Measurements from ENCODE around the gene CTSE. TPM values are rescaled to one million over a fixed set of nuclear protein-coding genes. Genes with fewer than 3 reads are reported as not detected.
A peak's percentile ranks its signal among the peaks of the same experiment; 100 is the strongest.

Gene CTSE
- total RNA-seq, 1 donor from 2014 or later, result 42.0 TPM

DNA sequence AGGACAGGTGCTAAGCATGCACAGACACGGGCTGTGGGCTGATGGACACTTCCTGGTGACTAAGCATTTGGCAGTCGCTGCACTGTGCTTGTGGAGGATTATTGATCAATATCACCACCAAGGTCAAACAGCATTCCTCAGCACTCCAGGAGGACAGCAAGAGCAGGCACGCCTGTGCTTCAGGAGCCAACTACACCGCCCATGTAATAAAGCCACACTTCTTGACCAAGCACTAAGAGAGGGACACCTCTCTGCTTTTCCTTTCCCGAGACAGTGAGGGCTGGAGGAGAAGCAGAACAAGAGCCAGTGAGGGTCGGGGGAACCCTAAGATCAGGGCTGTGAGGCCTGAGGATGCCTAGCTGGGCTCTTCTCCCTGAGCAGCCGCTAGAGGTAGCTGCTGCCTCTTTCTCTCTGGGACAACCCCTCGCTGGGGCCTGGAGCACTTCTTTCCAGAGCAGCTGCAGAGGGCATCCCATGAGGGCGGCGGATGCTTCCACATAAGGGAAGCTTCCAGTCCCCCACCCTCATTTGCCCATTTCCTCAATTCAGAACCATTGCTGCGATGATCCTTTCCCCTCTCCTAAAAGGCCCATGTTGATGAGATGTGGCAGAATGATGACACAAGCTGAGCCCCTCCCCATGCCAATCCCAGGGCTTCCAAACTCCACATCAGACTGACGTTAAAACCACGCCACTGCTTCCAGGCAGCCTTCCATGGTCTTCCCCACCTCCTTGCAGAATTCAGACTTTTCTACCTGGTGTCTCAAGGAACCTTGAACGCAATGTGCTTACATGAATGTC lies 39.6 kb downstream of the CTSE start:
- TF ChIP-seq, protein P1, sequence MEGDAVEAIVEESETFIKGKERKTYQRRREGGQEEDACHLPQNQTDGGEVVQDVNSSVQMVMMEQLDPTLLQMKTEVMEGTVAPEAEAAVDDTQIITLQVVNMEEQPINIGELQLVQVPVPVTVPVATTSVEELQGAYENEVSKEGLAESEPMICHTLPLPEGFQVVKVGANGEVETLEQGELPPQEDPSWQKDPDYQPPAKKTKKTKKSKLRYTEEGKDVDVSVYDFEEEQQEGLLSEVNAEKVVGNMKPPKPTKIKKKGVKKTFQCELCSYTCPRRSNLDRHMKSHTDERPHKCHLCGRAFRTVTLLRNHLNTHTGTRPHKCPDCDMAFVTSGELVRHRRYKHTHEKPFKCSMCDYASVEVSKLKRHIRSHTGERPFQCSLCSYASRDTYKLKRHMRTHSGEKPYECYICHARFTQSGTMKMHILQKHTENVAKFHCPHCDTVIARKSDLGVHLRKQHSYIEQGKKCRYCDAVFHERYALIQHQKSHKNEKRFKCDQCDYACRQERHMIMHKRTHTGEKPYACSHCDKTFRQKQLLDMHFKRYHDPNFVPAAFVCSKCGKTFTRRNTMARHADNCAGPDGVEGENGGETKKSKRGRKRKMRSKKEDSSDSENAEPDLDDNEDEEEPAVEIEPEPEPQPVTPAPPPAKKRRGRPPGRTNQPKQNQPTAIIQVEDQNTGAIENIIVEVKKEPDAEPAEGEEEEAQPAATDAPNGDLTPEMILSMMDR (conservative IDR thresholded peaks at IDR 0.05), result peak; percentile 82
- Mint-ChIP-seq H3K4me3 (no peak overlapping the region), H3K36me3 (no peaks in the 10 kb centered on the region), H3K4me1 (ENCODE audit: unreplicated experiment) (peaks cover 39% of the 10 kb centered on the region), H3K9me3 (peaks cover 7% of the 10 kb centered on the region), H3K27ac (peak overlapping the region; percentile 92), H3K27me3 (peaks cover 3% of the 10 kb centered on the region)
- no peak for DNase-seq (ENCODE audit: extremely low spot score, unreplicated experiment)

DNA sequence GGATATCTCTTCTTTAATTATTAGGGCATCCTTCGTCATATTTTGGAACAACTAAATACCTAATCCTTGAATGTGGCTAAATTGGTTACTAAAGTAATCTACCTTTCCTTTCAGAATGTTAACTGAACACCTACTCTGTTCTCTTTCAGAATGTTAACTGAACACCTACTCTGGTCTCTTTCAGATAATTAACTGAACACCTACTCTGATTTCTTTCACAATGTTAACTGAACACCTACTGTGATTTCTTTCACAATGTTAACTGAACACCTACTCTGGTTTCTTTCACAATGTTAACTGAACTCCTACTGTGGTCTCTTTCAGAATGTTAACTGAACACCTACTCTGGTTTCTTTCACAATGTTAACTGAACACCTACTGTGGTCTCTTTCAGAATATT lies 42.4 kb downstream of the CTSE start:
- peaks cover 42% of the 10 kb centered on the region for H3K4me1 Mint-ChIP-seq (ENCODE audit: unreplicated experiment)
- H3K36me3 Mint-ChIP-seq, result no peaks in the 10 kb centered on the region
- peaks cover 7% of the 10 kb centered on the region for H3K27me3 Mint-ChIP-seq
- DNase-seq (ENCODE audit: extremely low spot score, unreplicated experiment), result no peak
- TF ChIP-seq, protein P1 (conservative IDR thresholded peaks at IDR 0.05), result no peak
- H3K4me3 Mint-ChIP-seq, result no peak overlapping the region
- peaks cover 7% of the 10 kb centered on the region for H3K9me3 Mint-ChIP-seq
- no peak overlapping the region for H3K27ac Mint-ChIP-seq

DNA sequence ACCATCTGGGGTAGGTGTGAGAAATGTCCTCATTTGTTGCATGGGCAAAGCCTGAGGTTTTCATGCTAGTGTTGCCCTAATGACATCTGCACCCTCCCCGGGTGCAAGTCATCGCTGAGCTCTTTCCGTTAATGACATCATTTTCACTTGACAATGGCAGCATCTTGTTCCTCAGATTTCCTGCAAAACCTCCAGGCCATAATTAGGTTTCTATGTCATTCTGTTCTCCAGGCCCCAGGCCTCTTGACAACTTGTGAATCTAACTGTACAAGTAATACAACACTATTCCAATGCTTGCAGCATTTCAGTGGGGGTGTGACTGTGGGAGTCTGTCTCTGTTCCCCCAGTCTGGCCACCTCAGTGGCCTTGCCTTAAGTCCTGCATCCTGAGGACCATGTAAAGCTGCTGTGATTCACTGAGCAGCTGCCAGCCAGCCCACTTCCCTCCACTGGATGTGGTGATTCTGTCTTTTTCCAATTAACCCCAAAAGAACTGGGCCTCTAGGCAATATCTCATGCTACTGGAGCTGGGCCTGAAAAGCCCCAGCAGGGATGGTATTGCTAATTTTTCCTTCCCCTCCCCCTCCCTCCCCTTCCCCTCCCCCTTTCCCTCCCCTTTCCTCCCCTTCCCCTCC lies 43.3 kb downstream of the CTSE start:
- Mint-ChIP-seq H3K9me3 (peaks cover 7% of the 10 kb centered on the region), H3K4me1 (ENCODE audit: unreplicated experiment) (peaks cover 43% of the 10 kb centered on the region), H3K4me3 (no peak overlapping the region), H3K27ac (no peak overlapping the region), H3K36me3 (no peaks in the 10 kb centered on the region), H3K27me3 (peaks cover 7% of the 10 kb centered on the region)
- no peak for DNase-seq (ENCODE audit: extremely low spot score, unreplicated experiment)
- TF ChIP-seq, protein P1 (conservative IDR thresholded peaks at IDR 0.05), result no peak

DNA sequence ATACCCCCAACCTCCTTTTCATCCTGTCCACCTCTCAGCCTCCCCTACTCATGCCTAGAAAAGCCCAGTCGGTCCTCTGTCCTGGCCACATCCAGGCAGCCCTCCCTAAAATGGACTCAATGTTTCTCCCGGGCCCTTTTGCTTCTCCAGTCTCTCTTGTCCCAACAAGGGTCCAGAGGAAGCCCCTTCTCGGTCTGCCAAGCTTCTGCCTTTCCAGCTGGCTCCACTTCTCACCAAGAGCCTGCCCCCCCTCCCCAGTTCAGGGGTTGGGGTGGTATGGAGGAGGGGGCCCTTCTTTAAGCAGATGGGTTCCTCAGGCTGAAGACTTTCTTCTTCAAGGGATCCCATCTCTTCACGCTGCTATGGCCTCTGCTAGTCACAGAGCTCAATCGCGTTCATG lies 44.4 kb downstream of the CTSE start:
- H3K4me1 Mint-ChIP-seq (ENCODE audit: unreplicated experiment), result peaks cover 40% of the 10 kb centered on the region
- no peak overlapping the region for H3K4me3 Mint-ChIP-seq
- no peak for DNase-seq (ENCODE audit: extremely low spot score, unreplicated experiment)
- TF ChIP-seq, protein P1 (conservative IDR thresholded peaks at IDR 0.05), result no peak
- H3K9me3 Mint-ChIP-seq, result peaks cover 7% of the 10 kb centered on the region
- H3K27me3 Mint-ChIP-seq, result peaks cover 7% of the 10 kb centered on the region
- H3K27ac Mint-ChIP-seq, result no peak overlapping the region
- H3K36me3 Mint-ChIP-seq, result no peaks in the 10 kb centered on the region

DNA sequence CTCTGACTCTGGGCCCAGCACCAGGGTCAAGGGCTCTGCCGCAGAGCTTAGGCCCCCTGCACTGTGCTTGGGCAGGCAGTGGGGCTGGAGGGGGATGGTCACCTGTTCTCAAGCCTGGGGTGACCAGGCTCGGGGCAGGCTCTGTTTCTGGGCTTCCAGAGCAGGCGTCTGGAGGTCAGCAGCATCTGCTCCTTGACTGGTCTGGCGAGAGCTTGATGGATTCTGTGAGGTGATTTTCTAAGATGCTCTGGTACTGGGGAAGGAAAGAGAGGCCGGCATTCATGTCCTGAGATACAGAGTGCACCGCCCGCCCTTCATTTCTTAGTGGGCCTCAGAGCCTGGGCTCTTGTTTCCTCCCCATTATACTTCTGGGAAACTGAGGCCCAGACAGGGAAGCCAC lies 45.0 kb downstream of the CTSE start:
- H3K4me3 Mint-ChIP-seq, result no peak overlapping the region
- peaks cover 7% of the 10 kb centered on the region for H3K9me3 Mint-ChIP-seq
- H3K27ac Mint-ChIP-seq, result no peak overlapping the region
- TF ChIP-seq, protein P1 (conservative IDR thresholded peaks at IDR 0.05), result no peak
- H3K36me3 Mint-ChIP-seq, result no peaks in the 10 kb centered on the region
- peaks cover 11% of the 10 kb centered on the region for H3K27me3 Mint-ChIP-seq
- no peak for DNase-seq (ENCODE audit: extremely low spot score, unreplicated experiment)
- H3K4me1 Mint-ChIP-seq (ENCODE audit: unreplicated experiment), result peaks cover 33% of the 10 kb centered on the region
